ENCODE results near the gene WASF2. TPM values are rescaled to one million over a fixed set of nuclear protein-coding genes. Genes with fewer than 3 reads are reported as not detected.
"Not testable (repeated sequence)": the region's sequence is repeated elsewhere in the genome, so short reads cannot be mapped to it uniquely, and the experiment has no call there.

The WASF2 gene, protein sequence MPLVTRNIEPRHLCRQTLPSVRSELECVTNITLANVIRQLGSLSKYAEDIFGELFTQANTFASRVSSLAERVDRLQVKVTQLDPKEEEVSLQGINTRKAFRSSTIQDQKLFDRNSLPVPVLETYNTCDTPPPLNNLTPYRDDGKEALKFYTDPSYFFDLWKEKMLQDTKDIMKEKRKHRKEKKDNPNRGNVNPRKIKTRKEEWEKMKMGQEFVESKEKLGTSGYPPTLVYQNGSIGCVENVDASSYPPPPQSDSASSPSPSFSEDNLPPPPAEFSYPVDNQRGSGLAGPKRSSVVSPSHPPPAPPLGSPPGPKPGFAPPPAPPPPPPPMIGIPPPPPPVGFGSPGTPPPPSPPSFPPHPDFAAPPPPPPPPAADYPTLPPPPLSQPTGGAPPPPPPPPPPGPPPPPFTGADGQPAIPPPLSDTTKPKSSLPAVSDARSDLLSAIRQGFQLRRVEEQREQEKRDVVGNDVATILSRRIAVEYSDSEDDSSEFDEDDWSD
- total RNA-seq: 59.1 TPM
- long read RNA-seq, full-length matches to known transcripts: 3 of 47 reads
- long read RNA-seq, partial matches to known transcripts: 15 of 47 reads
- long read RNA-seq, other reads (novel, unspliced or antisense): 29 of 47 reads

DNA sequence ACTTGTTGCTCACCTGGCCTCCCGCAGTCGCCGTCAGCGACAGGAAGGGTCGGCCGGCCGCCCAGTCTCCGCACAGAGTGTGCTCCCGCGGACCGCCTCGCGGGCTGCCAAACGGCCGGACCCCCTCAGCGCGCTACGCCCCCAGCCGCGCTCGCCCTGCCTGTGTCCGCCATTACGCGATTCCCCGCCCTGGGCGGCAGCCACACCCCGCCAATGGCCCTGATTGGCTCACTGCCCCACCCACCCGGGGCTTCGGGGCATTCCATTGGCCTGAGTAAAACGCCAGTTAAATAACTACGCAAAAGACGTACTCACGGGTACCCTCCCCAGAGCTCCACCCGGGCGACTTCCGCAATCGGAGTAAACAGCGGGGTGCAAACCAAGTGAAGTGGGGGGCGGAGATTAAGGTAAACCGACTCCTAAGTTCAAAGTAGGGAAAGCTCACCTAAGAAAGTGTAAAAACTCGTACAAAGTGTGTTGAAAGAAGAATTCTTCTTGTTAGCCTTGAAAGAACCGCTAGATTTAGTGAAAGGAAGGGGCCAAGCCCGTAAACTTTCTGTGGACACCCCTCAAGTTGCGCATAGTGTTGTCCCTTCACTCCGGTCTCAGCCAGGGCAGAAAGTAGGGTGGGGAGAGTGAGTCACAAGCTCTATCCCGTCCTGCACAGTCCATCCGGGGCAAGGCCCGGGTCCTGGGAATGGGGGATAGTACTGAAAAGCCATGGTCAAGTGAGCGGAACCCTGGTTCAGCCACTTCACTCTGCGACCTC lies at the start of gene WASF2:
WASF2 (minus strand) TSS at position 195 of the 769 bp plus-strand sequence. CDS start 61,277 bp downstream, outside the sequence.
- intact Hi-C loops (cut with micrococcal nuclease): loop anchor here (10.0 kb wide), 1 partner anchor 55 kb away; no protein-coding TSS in a partner anchor
- ATAC-seq (peak; percentile 92), DNase-seq (peak; percentile 97)

DNA sequence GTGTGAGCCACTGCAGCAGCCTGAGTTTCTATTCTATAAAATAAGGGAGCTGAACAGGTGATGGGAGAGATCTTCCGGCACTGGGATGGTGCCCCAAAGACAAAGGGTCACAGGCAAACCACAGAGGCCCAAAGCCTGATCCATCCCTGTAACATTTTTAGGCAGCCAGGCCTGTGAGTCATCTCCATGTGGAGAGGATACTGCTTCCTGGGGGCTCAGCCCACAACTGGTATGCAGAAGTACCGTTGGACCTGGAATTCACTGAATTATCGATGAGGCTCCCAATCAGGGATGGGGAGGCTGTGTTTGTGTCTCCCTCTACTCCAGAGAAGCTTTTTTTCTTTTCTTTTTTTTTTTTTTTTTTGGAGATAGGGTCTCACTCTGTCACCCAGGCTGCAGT lies 48.8 kb upstream of the WASF2 start:
- ATAC-seq: no peak
- intact Hi-C loops (cut with micrococcal nuclease): no loop called here
- no peak for DNase-seq

DNA sequence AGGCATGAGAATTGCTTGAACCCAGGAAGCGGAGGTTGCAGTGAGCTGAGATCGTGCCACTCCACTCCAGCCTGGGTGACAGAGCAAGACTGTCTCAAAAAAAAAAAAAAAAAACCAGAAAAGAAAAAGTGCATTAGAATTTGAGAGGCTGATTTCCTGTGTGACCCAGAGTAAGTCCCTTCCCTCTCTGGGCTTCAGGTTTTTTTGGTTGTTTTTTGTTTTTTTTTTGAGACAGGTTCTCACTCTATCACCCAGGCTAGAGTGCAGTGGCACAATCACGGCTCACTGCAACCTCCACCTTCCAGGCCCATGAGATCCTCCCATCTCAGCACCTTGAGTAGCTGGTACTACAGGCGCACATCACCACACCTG lies 48.3 kb upstream of the WASF2 start:
- intact Hi-C loops (cut with micrococcal nuclease); ATAC-seq; DNase-seq: not testable (repeated sequence)

DNA sequence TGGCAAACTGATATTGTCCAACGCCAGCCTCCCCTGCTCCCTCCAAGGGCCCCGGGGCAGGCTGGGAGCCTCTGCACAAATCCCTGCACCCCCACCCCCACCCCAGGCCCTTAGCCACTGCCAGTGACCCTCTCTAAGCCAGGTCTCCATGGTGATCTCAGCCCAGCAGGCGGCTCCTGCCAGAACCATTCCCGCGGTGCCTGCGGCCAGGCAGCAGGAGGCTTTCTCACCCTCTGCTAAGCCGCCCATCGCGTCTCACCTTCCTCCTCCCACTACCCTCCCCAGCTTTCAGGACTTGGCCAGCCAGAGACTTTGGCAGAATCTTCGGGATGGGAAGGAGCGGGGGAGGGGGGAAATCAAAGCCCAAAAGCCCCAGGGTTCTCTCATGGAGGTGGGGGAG lies 46.8 kb upstream of the WASF2 start:
- ATAC-seq (peak; percentile 89), DNase-seq (peak; percentile 84)
- intact Hi-C loops (cut with micrococcal nuclease): no loop called here

DNA sequence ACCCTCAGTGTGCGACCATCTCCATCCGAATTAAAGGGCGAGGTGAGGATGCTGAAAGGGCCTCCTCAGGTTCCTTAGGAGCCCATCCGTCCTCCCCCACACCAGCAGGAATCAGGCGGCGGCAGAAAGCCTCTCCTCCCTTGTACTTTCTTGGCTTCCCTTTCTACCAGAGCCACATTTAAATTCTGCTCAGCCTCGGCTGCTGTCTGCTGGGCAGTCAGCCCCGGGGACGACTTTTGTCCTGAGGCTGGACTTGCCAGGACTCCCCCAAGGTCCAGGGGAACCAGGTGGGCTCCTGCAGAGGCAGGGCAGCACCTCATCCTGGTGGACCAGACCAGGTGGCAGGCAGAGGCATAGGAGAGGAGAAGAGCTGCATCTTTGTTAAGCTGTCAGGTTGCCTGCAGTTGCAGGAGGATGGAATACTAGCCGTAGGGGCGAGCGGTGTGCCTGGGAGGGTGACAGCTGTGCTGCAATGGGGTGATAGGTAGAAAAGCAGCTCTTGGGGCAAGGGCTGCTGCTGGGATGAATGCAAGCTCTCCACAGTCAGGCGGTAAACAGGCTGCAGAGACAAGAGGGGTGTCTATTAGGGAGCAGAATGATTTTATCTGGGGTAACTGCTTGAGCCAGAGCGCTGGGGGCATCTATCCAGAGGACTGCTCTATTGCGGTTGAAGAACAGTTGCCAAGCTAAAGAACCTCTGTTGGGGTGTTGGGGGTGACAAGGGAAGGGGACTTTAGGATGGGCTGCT lies 46.2 kb upstream of the WASF2 start:
- no peak for DNase-seq
- intact Hi-C loops (cut with micrococcal nuclease): no loop called here
- ATAC-seq: peak; percentile 1

DNA sequence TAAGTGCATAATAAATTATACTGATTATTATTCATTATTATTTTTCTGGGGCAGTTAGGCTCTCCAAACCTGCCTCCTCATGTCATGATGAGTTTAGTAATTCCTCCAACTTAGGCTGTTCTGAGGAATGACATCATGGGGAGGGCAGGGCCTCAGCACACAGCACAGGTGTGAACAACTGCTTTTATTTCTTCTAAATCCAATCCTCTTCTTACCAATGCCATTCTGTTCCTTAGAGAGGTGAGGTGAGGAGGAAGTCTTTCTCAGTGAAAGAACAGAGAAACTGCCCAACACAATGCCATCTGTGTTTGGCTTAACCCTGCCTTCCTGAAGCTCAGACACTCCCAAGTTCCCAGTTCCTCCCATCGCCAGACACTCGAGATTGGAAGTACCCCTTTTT lies 45.4 kb upstream of the WASF2 start:
- DNase-seq: no peak
- intact Hi-C loops (cut with micrococcal nuclease): no loop called here
- ATAC-seq: no peak

DNA sequence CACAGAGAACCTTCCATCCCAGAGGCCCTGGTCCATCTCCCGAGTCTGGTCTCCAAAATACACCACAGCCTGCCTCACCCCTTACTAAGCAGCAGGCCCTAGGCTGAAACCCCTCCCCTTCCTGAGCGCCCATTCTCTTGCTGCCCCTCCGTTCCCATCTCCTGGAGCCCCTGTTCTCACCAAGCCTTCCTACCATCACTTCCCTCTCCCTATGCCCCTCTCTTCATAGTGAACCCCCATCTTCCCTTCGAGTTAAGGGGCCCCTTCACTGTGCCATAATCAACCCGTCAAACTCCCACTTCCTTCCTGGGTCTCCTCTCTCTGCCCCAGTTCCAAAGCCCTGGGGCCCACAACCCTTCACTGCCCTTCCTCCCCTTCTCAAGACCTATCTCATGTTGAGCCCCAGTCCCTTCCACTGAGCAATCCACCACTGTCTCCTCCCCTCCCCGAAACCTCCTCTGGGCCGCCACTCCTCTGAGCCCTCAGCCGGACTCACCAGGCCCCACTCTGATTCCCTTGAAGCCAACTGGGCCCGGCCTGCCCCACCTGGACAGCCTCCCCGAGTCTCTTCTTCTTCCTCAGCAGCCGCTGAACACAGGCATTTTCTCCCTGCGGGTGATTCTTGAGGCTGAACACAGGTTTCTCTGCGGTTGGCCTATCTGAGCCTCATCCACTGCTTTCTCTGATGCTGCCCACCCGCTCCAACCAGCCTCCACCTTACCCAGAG lies 42.2 kb upstream of the WASF2 start:
- DNase-seq (no peak), ATAC-seq (no peak)
- intact Hi-C loops (cut with micrococcal nuclease): no loop called here

DNA sequence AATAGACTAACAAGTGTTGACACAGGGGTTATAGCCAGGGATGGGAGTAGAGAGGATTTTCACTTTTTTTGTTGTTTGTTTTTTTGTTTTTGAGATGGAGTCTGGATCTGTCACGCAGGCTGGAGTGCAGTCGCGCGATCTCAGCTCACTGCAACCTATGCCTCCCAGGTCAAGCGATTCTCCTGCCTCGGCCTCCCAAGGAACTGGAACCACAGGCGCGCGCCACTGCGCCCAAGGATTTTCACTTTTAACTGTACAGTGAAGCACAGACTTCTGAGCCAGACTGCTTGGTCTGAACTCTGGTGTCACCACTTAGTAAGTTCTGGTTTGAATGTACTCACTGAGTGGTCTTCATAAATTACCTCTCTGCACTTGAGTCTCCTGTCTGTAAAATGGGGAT lies 40.2 kb upstream of the WASF2 start:
- intact Hi-C loops (cut with micrococcal nuclease): no loop called here
- DNase-seq (no peak), ATAC-seq (no peak)

DNA sequence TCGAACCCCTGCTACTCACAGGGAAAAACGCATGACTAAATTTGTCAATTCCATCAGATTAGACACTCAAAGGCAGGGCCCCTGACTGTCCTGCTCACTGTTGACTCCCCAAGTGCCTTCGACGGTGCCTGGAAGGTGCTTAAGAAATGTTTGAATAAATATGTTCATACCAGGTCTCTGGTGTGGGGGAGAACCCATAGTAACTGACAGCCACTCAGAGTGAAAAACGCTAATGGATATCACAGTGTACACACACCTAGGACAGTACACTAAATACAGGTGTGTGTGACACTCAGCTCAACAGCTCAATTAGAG lies 39.7 kb upstream of the WASF2 start:
- intact Hi-C loops (cut with micrococcal nuclease): no loop called here
- ATAC-seq (no peak), DNase-seq (no peak)

DNA sequence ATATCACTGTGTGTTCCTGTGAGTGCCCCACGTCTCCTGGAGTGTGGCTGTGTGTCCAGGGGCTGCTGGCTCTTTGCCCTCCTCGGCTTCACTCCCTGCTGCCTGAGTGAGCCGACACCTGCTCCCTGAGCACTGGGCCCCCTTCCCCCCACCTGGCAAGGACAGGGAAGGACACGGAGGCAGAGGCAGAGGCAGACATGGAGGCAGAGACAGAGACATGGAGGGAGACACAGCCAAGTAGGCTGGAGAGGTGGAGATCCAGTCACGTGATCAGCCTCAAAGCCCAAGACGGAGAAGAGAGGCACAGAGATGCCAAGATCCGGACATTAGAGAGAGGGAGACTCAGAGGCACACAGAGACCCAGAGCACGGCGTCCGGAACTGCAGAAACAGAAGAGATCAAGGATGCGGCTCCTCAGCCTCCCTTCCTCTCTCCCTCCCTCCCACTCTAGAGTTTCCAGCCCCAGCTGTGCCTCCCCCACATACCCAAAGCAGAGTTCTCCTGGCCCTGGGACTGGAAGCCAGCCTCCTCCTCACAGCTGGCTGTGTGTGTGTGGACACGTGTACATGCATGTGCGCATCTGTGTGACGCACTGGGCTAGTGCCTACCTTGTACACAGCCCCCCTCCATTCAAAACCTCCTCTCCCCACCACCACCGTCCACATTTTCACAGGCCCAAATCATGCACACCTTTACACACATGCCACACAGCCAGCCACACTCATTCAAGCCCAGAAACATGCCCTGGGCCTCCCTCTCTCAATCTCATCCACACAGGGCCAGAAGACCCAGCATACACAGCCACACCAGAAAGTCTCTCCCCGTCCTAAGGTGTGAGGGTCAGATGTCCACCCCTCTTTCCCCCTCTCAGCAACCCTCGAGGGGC lies 39.1 kb upstream of the WASF2 start:
- peak; percentile 85 for DNase-seq
- peak; percentile 36 for ATAC-seq
- intact Hi-C loops (cut with micrococcal nuclease): no loop called here

DNA sequence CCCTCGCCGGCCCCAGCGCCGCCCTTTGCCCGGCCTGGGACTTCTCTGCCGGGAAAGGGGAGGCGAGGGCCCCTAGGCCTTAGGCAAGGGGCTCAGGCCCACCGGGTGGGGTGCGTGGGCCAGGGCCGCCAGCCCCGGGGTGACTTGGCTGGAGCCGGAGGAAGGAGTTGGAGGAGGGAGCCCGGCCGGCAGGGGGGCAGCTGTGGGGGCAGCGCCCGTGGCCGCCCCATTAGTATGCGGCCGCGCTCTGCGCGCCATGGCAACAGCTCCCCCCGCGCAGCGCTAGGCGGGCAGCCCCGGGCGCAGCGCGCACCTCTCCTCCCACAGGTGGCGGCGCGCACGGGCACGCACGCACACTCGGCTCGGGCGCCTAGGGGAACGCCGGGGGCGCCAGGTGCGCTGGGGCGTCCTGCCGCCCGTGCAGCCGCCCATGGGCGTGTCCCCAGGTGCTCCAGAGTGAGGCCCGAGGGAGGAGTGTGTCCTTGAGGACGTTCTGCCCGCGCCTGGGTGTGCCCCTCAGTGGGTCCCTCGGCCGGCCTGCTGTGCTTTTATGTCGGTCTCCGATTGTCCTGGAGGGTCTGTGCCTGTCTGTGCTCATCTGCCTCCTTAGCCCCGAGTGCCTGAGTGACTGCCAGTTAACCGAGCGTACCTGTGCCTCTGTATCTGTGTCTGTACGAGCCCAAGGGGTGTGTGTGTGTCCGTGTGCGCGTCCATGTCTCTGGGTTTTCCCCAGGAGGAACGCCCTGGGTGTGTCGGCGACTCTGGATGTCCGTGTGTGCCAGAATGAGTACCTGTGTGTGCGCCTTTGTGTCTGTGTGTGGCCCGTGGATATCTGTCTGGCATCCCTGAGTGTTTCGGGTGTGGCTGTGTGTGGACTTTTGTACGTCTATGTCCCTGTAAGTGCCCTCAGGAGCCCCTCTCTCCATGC lies 38.2 kb upstream of the WASF2 start:
- intact Hi-C loops (cut with micrococcal nuclease): no loop called here
- ATAC-seq (peak; percentile 59), DNase-seq (peak; percentile 81)

DNA sequence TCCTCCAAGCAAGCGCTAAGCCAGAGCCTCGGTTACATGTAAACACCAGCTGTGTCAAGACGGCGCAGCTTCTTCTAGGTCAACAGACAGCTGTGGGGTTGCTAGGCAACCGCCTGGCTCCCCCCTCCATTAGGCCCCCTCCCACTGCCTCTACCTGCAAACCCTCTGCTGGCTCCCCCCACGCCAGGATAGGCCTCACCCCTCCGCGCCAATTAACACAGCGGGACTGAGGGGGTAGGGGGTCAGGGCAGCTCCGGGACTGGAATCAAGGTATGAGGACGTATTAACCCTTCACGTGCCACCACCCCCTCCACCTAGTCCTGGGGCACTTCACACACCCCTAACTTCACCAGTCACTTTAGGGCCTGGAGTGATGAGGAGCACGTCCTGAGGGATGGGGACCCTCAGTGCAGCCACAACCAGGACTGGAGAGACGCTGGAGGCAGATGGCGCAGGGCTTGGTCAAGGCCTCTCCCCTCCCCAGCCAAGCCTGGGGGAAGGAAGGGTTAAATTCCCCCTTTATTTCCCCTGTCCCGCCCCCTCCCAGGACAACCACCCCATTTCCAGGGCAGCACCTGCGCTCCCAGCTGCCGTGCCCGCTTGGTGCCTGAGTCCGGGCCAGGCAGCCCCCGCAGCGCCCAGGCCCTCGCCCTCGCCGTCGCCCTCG lies 37.4 kb upstream of the WASF2 start:
- ATAC-seq (peak; percentile 8), DNase-seq (peak; percentile 81)
- intact Hi-C loops (cut with micrococcal nuclease): no loop called here

DNA sequence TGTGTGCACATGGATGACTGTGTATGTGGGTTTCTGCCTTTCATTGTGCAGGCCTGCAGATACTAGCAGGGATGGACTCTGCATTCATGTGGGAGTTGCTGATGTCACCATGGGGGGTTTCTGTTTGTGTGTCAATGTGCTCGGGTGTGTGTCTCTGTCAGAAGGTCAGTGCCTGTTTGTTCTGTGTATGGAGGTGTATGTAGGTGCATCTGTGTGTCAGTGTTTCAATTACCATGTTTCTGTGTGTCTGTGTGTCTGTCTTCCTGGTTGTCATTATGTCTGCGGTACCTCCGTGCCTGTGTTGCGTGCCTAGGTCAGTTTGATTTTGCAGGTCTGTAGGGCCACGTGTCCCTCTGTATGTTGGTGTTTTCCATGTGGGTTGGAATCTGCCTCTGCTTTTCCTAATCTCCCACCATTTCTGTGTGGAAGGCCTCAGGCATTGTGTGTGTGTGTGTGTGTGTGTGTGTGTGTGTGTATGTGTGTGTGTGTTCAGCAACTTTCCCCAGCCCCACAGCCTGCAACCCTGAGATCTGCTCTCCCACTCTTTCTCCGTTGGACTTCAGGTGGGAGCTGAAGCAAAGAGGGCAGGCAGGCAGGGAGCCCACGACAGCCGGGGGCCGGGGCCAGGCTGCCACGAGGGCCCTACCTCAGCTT lies 36.7 kb upstream of the WASF2 start:
- intact Hi-C loops (cut with micrococcal nuclease): no loop called here
- ATAC-seq: no peak
- no peak for DNase-seq

DNA sequence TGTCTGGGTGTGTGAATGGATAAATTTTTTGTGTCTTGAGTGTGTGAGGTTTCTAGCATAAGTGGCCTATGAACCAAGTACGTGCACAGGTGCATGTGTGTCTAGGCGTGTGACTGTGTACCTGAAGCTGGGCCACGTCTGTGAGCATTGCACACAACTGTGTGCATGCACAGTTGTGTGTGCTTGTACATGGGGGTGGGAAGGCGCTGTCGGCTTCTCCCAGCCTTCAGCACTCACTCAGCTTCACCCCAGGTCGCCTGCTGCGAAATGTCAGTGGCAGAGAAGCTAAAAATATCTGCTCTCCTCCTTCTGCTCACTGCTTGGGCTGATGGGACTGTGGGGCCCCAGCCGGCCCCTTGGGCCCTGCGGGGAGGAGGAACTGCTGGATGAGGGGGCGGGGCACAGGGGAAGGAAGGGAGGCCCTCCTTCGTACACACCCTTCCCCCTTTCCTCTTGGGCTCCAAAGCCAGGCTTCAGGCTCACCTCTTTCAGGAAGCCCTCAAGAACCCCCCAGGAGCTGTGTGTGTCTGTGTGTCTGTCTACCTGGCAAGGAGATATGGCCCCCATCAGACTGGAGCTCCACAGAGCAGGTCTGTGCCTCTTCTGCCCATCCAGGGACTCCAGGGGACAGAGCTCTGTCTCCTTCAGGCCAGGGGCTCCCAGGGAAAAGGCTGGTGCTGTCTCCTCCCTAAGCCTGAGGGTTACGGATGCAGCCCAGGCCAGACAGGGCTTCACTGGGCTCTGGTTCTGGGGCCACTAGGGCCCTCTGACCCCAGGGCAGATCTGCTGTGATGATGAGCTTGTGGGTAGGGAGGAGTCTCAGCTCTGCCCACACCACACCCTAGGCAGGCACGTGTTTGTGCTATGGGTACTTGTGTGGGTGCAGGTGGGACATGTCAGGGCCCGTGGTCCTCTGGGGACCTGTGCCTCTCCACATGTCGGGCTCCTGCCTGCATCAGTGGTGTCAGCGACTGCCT lies 35.6 kb upstream of the WASF2 start:
- intact Hi-C loops (cut with micrococcal nuclease): no loop called here
- peak; percentile 72 for ATAC-seq
- DNase-seq: peak; percentile 92
